K562 (cell line): ENCODE results near the gene PGR. TPM values are rescaled to one million over a fixed set of nuclear protein-coding genes. Genes with fewer than 3 reads are reported as not detected.

ENCODE experiments used
- CBFA2T3 ChIP-seq: fragments of 450-650 bp; IDR thresholded peaks from 2 replicates; pipeline ENCODE4 v1.6.1; 2017
- CSDE1 ChIP-seq, 2 experiments: fragments of 450-650 bp; IDR thresholded peaks; 2 replicates each; pipeline ENCODE4 v1.6.1; 2016; ENCODE audit warnings: mild to moderate bottlenecking in 1 of 2
- MGA ChIP-seq: fragments of 450-650 bp; IDR thresholded peaks from 2 replicates; pipeline ENCODE4 v1.6.1; 2016; ENCODE audit warnings: mild to moderate bottlenecking, moderate library complexity
- TOE1 ChIP-seq, 2 experiments: fragments of 450-650 bp in 1 of 2; sonication (generic) in 1 of 2; formaldehyde crosslinking in 1 of 2; IDR thresholded peaks; 2 replicates each; pipeline versions ENCODE4 v1.7.1 to v1.8.0; 2016 to 2022; ENCODE audit warnings: borderline replicate concordance in 2 of 2, mild to moderate bottlenecking in 2 of 2, antibody characterized with exemption in 1 of 2, inconsistent platforms in 1 of 2, low read depth in 1 of 2, missing genetic modification reagents in 1 of 2, moderate library complexity in 1 of 2
- ZNF318 ChIP-seq, 2 experiments: fragments of 450-650 bp; IDR thresholded peaks; 2 replicates each; pipeline ENCODE4 v1.6.1; 2016; ENCODE audit warnings: mild to moderate bottlenecking in 2 of 2, borderline replicate concordance in 1 of 2, low read depth in 1 of 2, moderate library complexity in 1 of 2
- ZNF586 ChIP-seq: fragments of 450-650 bp; formaldehyde crosslinking; conservative IDR thresholded peaks from 2 replicates; pipeline ENCODE4 v1.4.0; 2020; ENCODE audit warnings: mild to moderate bottlenecking, moderate library complexity
- ZNF699 ChIP-seq: fragments of 250-450 bp; sonication (Bioruptor Pico); IDR thresholded peaks from 2 replicates; pipeline ENCODE4 v1.8.0; 2021; ENCODE audit warnings: mild to moderate bottlenecking, moderate library complexity; ENCODE audit not compliant: insufficient replicate concordance
- polyA plus RNA-seq, 8 experiments: library from polyadenylated mRNA; depleted of rRNA in 4 of 8; stranded (reverse) in 5 of 8; unstranded in 3 of 8; fragments of >200 nt; fragmentation: Nextera tagmentation in 2 of 8; fragmentation: Illumina TruSeq in 1 of 8; extraction: Ambion mirVana in 2 of 8; extraction: Trizol in 1 of 8; gene quantifications; 2 replicates each; pipeline versions ENCODE4 v1.2.1 to v1.2.3, GENCODE V29; 2011 to 2014; ENCODE audit warnings: inconsistent platforms in 1 of 8, missing spikeins in 1 of 8
- total RNA-seq, 7 experiments: library from RNA; depleted of rRNA in 6 of 7; stranded (reverse); fragments of >200 nt in 6 of 7; fragmentation: Illumina TruSeq in 2 of 7; extraction: Trizol in 2 of 7; gene quantifications; 2 replicates each; pipeline versions ENCODE4 v1.2.1 to v1.2.3, GENCODE V29; 2011 to 2021; ENCODE audit warnings: low replicate concordance in 1 of 7

The PGR gene
- total and polyA plus RNA-seq, 9 of the 15 experiments (the other 6 are each of a cell fraction or from before 2014, with no cell fraction given): 0.43 to 2.4 (median 1.3) TPM

GRCh38 chr11:101043940-101044339, 85.7 kb downstream of the PGR start (continued):
- TF ChIP-seq ZNF318 (IDR thresholded peaks at IDR 0.05; ENCODE audit: borderline replicate concordance in 1 of 2, low read depth in 1 of 2) (no peak), ZNF586 (no peak), ZNF699 (CRISPR knock-in tag) (no peak), TOE1 (IDR thresholded peaks at IDR 0.05; ENCODE audit: borderline replicate concordance) (no peak), TOE1 (CRISPR knock-in tag; IDR thresholded peaks at IDR 0.05; ENCODE audit: borderline replicate concordance, low read depth) (no peak), CSDE1 (IDR thresholded peaks at IDR 0.05) (no peak), CBFA2T3 (peak; percentile 69), MGA (no peak)
